NCI-H1930 (cell line): Measurements from ENCODE around the gene POLD1.
A peak's percentile ranks its signal among the peaks of the same experiment; 100 is the strongest.

Experiments
- DNase-seq, 2 experiments: peaks; one replicate each; lab custom pipeline; 2025; lab: John Stamatoyannopoulos, UW

POLD1 gene

GRCh38 chr19:50418176-50419021 lies 34.3 kb downstream of the POLD1 start, which contains the start of gene SPIB:
TSS of gene SPIB (plus strand) at chr19:50418938. CDS start at chr19:50418963, 25 bp downstream.
- no peak for DNase-seq

GRCh38 chr19:50419022-50419579 lies 35.0 kb downstream of the POLD1 start:
- DNase-seq, result no peak

DNA sequence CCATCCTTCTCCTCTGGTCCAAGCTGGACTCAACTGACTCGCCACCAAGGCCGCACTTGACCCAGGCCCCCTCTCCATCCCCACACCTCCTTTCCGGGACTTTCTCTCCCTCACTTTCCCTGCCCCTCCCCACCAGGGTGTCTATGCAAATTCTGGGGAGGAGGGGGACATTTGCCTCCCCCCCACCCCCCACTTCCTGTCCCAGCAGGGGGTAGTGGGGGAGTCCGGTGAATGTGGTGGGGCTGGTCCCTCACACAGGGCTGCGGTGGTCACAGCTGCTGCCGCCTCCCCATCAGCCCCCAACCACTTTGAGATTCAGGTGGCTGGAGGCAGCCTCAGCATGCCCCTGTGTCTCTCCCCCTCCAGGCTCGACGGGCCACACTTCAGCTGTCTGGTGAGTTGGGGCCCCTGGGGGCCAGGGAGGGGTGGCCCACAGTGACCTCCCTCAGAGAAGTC lies 35.5 kb downstream of the POLD1 start:
- no peak for DNase-seq

DNA sequence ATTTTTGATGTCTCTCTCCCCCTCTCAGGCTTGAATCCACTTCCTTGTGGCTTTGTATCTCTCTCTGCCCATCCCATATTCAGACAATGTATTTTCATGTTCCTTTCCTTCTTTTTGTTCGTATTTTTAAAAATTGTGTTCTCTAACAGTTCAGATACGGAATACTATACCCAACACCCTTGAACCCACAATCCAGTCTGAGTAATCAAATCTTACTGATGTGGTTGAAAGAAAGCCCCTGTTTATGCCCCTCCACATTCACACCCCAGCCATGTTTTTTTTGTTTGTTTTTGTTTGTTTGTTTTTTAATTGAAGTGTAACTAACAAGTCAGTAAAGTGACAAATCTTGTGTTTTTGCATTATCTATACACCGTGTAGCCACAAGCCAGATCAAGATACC lies 36.0 kb downstream of the POLD1 start:
- no peak for DNase-seq

- no peak for DNase-seq
These were observed 36.7 kb downstream of the POLD1 start for GRCh38 chr19:50420808-50421207.

- no peak for DNase-seq
These were observed 38.5 kb downstream of the POLD1 start for GRCh38 chr19:50422397-50423278.

- no peak for DNase-seq
These were observed 39.3 kb downstream of the POLD1 start for GRCh38 chr19:50423279-50424113.

GRCh38 chr19:50425581-50425980 lies 41.4 kb downstream of the POLD1 start:
- no peak for DNase-seq

GRCh38 chr19:50427318-50427925 lies 43.3 kb downstream of the POLD1 start:
- no peak for DNase-seq

DNA sequence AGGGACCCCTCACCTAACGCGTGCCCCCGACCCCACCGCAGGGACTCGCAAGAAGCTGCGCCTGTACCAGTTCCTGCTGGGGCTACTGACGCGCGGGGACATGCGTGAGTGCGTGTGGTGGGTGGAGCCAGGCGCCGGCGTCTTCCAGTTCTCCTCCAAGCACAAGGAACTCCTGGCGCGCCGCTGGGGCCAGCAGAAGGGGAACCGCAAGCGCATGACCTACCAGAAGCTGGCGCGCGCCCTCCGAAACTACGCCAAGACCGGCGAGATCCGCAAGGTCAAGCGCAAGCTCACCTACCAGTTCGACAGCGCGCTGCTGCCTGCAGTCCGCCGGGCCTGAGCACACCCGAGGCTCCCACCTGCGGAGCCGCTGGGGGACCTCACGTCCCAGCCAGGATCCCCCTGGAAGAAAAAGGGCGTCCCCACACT lies 43.9 kb downstream of the POLD1 start:
- DNase-seq, result peak in 1 of 2 experiments; percentile 36

DNA sequence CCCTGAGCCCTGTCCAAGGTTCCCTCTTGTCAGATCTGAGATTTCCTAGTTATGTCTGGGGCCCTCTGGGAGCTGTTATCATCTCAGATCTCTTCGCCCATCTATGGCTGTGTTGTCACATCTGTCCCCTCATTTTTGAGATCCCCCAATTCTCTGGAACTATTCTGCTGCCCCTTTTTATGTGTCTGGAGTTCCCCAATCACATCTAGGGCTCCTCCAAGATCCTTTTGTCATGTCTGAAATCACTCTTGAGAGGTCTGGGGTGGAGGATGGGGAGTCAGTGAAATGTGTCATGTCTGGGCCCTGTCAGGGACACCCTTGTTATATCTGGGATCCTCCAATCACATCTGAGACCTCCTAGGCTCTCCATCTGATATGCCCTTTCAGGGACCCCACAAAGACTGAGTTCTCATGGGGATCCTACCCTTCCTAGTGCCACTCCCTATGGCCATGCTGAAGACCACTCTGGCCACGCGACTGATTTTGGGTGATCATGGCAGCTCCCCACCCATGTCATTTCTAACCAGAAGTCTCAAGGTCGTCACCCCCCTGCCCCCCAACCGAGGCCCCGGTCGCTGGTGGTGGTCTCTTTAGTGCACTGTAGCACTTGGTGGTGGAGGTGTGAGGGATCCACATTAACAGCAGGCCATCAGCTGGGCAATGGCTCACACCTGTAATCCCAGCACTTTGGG lies 44.8 kb downstream of the POLD1 start:
- no peak for DNase-seq

DNA sequence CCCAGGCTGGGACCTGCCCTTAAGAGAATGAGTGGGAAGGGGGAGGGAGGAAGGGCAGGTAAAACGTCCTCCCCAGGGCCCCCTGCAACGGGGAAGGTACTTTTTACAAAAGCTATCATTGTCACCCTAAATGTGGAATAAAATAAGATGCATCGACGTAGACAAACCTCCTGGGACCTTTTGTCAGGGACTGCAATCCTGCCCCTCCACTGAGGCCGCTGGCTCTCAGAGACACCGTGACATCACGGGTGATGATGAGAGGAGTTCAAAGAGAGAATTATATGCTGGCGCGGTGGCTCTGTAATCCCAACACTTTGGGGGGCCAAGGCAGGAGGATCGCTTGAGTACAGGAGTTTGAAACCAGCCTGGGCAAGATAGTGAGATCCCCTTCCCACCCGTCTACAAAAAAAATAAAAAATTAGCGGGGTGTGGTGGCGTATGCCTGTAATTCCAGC lies 46.8 kb downstream of the POLD1 start:
- DNase-seq, result no peak

GRCh38 chr19:50431343-50432220 lies 47.4 kb downstream of the POLD1 start:
- DNase-seq, result peak; percentile 80 to 89

GRCh38 chr19:50432221-50433028 lies 48.3 kb downstream of the POLD1 start, which contains the start of gene MYBPC2:
TSS of gene MYBPC2 (plus strand) at chr19:50432892. CDS start at chr19:50432954, 62 bp downstream.
- DNase-seq, result no peak

DNA sequence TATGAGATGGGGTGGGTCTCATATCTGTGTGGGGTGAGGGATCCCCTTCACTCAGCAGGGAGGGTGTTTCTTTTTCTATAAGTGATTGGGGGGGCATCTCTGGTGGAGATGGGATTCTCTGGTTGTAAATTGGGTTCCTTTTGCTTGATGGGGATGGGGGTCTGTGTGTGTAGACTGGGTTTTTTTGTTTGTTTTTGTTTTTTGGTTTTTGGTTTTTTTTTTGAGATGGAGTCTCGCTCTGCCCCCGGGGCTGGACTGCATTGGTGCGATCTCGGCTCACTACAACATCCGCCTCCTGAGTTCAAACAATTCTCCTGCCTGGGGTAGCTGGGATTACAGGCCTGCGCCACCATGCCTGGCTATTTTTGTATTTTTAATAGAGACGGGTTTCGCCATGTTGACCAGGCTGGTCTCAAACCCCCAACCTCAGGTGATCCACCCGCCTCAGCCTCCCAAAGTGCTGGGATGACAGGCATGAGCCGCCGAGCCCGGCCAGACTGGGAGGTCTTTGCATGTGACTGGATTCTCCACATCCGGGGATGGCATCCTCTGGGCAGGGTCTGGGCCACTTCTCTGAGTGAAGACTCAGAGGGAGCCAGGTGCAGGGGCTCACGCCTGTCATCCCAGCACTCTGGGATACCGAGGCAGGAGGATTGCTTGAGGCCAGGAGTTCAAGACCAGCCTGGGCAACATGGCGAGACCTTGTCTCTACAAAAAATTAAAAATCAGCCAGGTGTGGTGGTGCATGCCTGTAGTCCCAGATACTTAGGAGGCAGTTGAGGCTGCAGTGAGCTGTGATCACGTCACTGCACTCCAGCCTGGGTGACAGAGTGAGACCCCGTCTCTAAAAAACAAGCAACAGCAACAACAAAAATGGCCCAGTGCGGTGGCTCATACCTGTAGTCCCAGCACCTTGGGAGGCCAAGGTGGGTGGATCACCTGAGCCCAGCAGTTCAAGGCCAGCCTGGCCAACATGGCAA lies 49.3 kb downstream of the POLD1 start:
- DNase-seq, result no peak

DNA sequence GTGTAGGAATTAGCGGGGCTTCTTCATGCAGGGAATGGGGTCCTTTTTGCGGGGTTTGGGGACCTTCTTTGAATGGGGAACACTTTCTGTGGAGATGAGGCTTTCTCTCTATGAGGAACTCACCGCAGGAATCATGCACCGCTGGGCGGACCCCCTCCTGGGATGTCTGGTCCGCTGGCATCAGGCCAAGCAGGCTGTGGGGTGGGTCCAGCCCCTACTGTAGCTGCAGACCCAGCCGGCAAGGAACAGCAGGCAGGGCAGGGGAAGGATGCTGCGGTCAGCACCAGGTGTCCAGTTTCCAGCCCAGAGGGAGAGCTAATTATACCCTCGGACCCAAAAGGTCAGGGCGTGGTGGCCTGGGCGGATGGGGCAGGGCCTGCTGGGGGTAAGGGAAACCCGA lies 50.4 kb downstream of the POLD1 start:
- no peak for DNase-seq

DNA sequence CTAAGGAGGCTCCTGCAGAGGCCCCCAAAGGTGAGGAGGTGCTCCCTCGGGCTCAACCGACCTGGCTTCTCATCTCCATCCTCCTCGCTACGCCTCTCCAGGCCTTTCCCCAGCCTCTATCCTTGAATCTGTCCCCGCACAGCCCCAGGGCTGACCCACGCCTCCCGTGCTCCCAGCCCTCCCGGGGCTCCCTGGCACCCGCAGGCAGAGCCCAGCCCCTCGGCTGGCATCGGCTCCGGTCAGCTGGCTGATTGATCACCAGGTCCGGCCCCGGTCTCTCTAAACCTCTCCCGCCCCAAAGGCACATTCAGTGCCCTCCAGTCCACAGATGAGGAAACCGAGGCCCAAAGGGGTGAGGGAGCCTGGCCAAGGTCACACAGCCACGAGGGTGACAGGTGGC lies 51.1 kb downstream of the POLD1 start:
- DNase-seq, result no peak
